Mesenchymal stem cell (in vitro differentiated cells and primary cell): ENCODE data around the gene DHDH.

ENCODE experiments used
- DNase-seq: peaks from one replicate; pipeline ENCODE4 v3.0.0-alpha.2; 2013
- H2AFZ ChIP-seq: one replicate; pipeline ENCODE4 v1.6.1; 2013; ENCODE audit warnings: low read depth, mild to moderate bottlenecking, control low read depth, inconsistent platforms, low read length, moderate library complexity
- H2AK5ac ChIP-seq: 2 replicates; pipeline ENCODE4 v1.6.1; 2013; ENCODE audit warnings: low read length, moderate library complexity, mild to moderate bottlenecking, inconsistent platforms; ENCODE audit not compliant: severe bottlenecking
- H2BK120ac ChIP-seq: one replicate; pipeline ENCODE4 v1.6.1; 2013; ENCODE audit warnings: low read depth, mild to moderate bottlenecking, inconsistent platforms, low read length, moderate library complexity
- H2BK12ac ChIP-seq, 2 experiments: one replicate each; pipeline ENCODE4 v1.6.1; 2013; ENCODE audit warnings: inconsistent platforms in 2 of 2, low read length in 2 of 2, mild to moderate bottlenecking in 2 of 2, moderate library complexity in 2 of 2, control low read depth in 1 of 2
- H2BK15ac ChIP-seq: one replicate; pipeline ENCODE4 v1.6.1; 2013; ENCODE audit warnings: mild to moderate bottlenecking, low read depth, inconsistent platforms; ENCODE audit not compliant: poor library complexity, severe bottlenecking
- H2BK5ac ChIP-seq: 2 replicates; pipeline ENCODE4 v1.6.1; 2013; ENCODE audit warnings: low read depth, mild to moderate bottlenecking, low read length, control low read depth, inconsistent platforms; ENCODE audit not compliant: poor library complexity, severe bottlenecking
- H3K14ac ChIP-seq, 2 experiments: one replicate each; pipeline ENCODE4 v1.6.1; 2013; ENCODE audit warnings: inconsistent platforms in 2 of 2, low read length in 2 of 2, control low read depth in 1 of 2, mild to moderate bottlenecking in 1 of 2, moderate library complexity in 1 of 2
- H3K18ac ChIP-seq, 2 experiments: one replicate each; pipeline ENCODE4 v1.6.1; 2013; ENCODE audit warnings: inconsistent platforms in 2 of 2, low read length in 2 of 2, control low read depth in 1 of 2, low read depth in 1 of 2, mild to moderate bottlenecking in 1 of 2
- H3K23ac ChIP-seq, 2 experiments: one replicate each; pipeline ENCODE4 v1.6.1; 2013; ENCODE audit warnings: inconsistent platforms in 2 of 2, low read length in 2 of 2, mild to moderate bottlenecking in 2 of 2, moderate library complexity in 2 of 2, control low read depth in 1 of 2
- H3K27ac ChIP-seq: 2 replicates; pipeline ENCODE4 v1.5.1; 2013; ENCODE audit warnings: mild to moderate bottlenecking, moderate library complexity, low read length, control low read depth, inconsistent platforms; ENCODE audit not compliant: poor library complexity, severe bottlenecking
- H3K27me3 ChIP-seq, 2 experiments: 2 replicates each; pipeline versions ENCODE4 v1.6.1 to v1.7.0; 2013; ENCODE audit warnings: low read length in 2 of 2, mild to moderate bottlenecking in 2 of 2, moderate library complexity in 2 of 2, control low read depth in 1 of 2, inconsistent platforms in 1 of 2; ENCODE audit not compliant: control insufficient read depth in 1 of 2, insufficient read depth in 1 of 2
- H3K36me3 ChIP-seq, 2 experiments: 2 replicates each; pipeline versions ENCODE4 v1.6.1 to v1.7.0; 2013; ENCODE audit warnings: low read length in 2 of 2, control low read depth in 1 of 2, inconsistent platforms in 1 of 2, low read depth in 1 of 2, mild to moderate bottlenecking in 1 of 2; ENCODE audit not compliant: insufficient read depth in 2 of 2, control insufficient read depth in 1 of 2
- H3K4ac ChIP-seq, 2 experiments: one replicate each; pipeline ENCODE4 v1.6.1; 2013; ENCODE audit warnings: inconsistent platforms in 2 of 2, low read length in 2 of 2, mild to moderate bottlenecking in 2 of 2, moderate library complexity in 2 of 2, control low read depth in 1 of 2, low read depth in 1 of 2
- H3K4me1 ChIP-seq: 2 replicates; pipeline ENCODE4 v1.6.1; 2013; ENCODE audit warnings: low read depth, low read length, control low read depth; ENCODE audit not compliant: control insufficient read depth, insufficient read depth
- H3K4me2 ChIP-seq: 2 replicates; pipeline ENCODE4 v1.6.1; 2013; ENCODE audit warnings: low read length, mild to moderate bottlenecking, inconsistent platforms; ENCODE audit not compliant: poor library complexity, severe bottlenecking
- H3K4me3 ChIP-seq, 2 experiments: 2 replicates each; pipeline versions ENCODE4 v1.5.1 to v1.7.0; 2013; ENCODE audit warnings: low read length in 2 of 2, mild to moderate bottlenecking in 2 of 2, control low read depth in 1 of 2, low read depth in 1 of 2; ENCODE audit not compliant: insufficient read depth in 1 of 2
- H3K79me1 ChIP-seq: replicated peaks from 2 replicates; pipeline ENCODE4 v1.6.1; 2013; ENCODE audit warnings: mild to moderate bottlenecking, control low read depth, low read length, inconsistent platforms; ENCODE audit not compliant: poor library complexity, severe bottlenecking
- H3K9ac ChIP-seq: 2 replicates; pipeline ENCODE4 v1.7.0; 2013; ENCODE audit warnings: mild to moderate bottlenecking, low read length, moderate library complexity
- H3K9me3 ChIP-seq: 2 replicates; pipeline ENCODE4 v1.7.0; 2013; ENCODE audit warnings: mild to moderate bottlenecking, low read length; ENCODE audit not compliant: control insufficient read depth
- H4K8ac ChIP-seq: one replicate; pipeline ENCODE4 v1.6.1; 2013; ENCODE audit warnings: inconsistent platforms, mild to moderate bottlenecking, low read length, moderate library complexity
- H4K91ac ChIP-seq: one replicate; pipeline ENCODE4 v1.6.1; 2013; ENCODE audit warnings: mild to moderate bottlenecking, low read length, inconsistent platforms
- WGBS: methylation state at CpG from one replicate; pipeline ENCODE4 v1.1.7; 2013; ENCODE audit warnings: mixed read lengths; 5-methylcytosine and 5-hydroxymethylcytosine counted together

The DHDH gene

DNA sequence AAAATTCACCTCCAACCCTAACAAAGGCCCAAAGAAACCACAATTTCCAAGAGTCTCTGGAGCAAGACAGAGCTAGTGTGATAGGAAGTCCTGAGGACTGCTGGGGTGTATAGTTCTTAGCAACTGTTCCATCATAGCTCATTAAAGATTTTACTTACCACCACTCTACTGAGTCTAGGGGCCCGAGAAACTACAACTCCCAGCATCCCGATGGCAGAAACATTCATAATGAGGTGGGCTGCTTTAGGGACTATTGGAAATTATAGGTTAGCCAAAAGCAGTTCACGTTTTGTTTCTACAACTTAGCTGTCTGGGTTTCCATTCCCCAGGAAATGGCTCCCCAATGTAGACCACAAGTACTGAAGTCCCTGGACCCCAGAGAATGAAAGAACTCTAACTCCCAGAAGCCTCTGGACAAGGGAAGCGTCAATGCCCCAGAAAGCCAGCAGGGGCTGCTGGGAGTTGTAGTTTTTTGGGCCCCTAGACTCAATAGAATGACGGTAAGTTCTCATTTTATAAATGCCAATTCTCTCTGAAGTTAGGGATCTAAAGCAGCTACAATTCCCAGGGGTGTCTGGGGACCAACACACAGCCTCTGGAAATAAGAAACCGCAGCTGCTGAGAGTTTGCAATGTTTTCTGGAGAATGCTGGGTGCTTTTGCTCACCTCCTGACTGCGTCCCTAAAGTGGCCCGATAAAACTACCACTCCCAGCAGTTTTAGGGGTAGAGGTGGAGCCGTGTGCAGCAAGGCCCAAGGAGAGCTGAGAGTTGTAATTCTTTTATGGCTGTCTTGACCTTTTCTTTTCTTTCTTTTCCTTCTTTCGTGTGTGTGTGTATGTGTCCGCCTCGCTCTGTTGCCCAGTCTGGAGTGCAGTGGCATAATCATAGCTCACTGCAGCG lies 42.7 kb downstream of the DHDH start:
- Histone ChIP-seq H4K91ac (no peak overlapping the region), H3K27me3 (no peaks in the 10 kb centered on the region), H2AK5ac (no peak overlapping the region), H3K4me3 (no peak overlapping the region), H2AFZ (no peak overlapping the region), H3K9ac (no peak overlapping the region), H2BK15ac (no peak overlapping the region), H3K36me3 (peaks cover 42 to 63% of the 10 kb centered on the region in 2 experiments), H2BK12ac (no peak overlapping the region), H3K14ac (no peak overlapping the region), H3K4me1 (peaks cover 11% of the 10 kb centered on the region), H3K23ac (no peak overlapping the region), H2BK120ac (no peak overlapping the region), H3K9me3 (no peaks in the 10 kb centered on the region), H2BK5ac (no peak overlapping the region), H3K4me2 (no peak overlapping the region), H3K27ac (no peak overlapping the region), H3K18ac (no peak overlapping the region), H4K8ac (no peak overlapping the region), H3K4ac (no peak overlapping the region), H3K79me1 (no peaks in the 10 kb centered on the region)
- 90% methylated on average over 11 of the region's 13 CpGs for WGBS
- DNase-seq = peak; percentile 50

DNA sequence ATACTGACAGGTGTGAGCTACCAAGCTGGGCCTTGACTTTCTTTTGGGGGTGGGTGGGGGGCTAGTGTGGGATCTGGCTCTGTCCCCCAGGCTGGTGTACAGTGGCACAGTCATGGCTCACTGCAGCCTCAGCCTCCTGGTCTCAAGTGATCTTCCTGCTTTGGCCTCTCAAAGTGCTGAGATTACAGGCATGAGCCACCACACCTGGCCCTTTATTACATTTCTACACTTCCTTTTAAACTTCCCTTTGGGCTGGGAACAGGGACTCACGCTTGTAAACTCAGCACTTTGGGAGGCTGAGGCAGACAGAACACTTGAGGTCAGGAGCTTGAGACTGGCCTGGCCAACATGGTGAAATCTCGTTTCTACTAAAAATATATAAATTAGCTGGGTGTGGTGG lies 43.6 kb downstream of the DHDH start:
- Histone ChIP-seq H2BK15ac (no peak overlapping the region), H3K23ac (no peak overlapping the region), H3K9me3 (no peaks in the 10 kb centered on the region), H2BK120ac (no peak overlapping the region), H2AFZ (no peak overlapping the region), H4K91ac (no peak overlapping the region), H3K18ac (no peak overlapping the region), H3K27ac (no peak overlapping the region), H2BK12ac (no peak overlapping the region), H3K4me2 (no peak overlapping the region), H2AK5ac (no peak overlapping the region), H3K4me3 (no peak overlapping the region), H3K27me3 (no peaks in the 10 kb centered on the region), H3K4me1 (peaks cover 11% of the 10 kb centered on the region), H3K36me3 (peaks cover 47 to 65% of the 10 kb centered on the region in 2 experiments), H3K79me1 (peaks cover 2% of the 10 kb centered on the region), H2BK5ac (no peak overlapping the region), H3K9ac (no peak overlapping the region), H3K14ac (no peak overlapping the region), H3K4ac (no peak overlapping the region), H4K8ac (no peak overlapping the region)
- 93% methylated on average over 2 of the region's 2 CpGs for WGBS
- no peak for DNase-seq

DNA sequence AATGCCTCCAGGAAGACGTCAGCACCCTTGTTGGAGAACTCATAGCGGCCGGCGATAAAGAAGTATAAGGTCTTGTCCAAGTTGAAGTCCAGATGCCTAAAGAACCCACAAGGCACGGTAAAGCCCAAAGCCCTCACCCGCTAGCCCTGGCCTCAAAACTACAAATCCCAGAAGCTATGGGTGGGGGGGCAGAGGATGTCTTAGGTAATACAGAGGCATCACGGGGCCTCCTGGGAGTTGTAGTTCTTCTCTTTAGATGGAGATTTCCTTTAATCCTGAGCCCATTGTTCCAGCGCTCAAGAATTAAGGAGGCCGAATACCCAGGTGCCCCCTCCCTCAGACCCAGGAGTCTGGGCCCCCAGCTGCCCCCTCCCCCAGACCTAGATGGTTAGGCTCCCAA lies 48.8 kb downstream of the DHDH start:
- Histone ChIP-seq H3K18ac (no peak overlapping the region), H2AFZ (no peak overlapping the region), H2BK120ac (no peak overlapping the region), H3K4ac (no peak overlapping the region), H2AK5ac (no peak overlapping the region), H3K4me3 (no peak overlapping the region), H3K27ac (no peak overlapping the region), H3K14ac (no peak overlapping the region), H2BK12ac (no peak overlapping the region), H3K4me1 (peaks cover 11% of the 10 kb centered on the region), H3K4me2 (no peak overlapping the region), H3K9me3 (no peaks in the 10 kb centered on the region), H2BK15ac (no peak overlapping the region), H3K79me1 (peaks cover 22% of the 10 kb centered on the region), H4K8ac (no peak overlapping the region), H3K27me3 (no peaks in the 10 kb centered on the region), H3K9ac (no peak overlapping the region), H4K91ac (no peak overlapping the region), H3K36me3 (peaks cover 58 to 77% of the 10 kb centered on the region in 2 experiments), H2BK5ac (no peak overlapping the region), H3K23ac (no peak overlapping the region)
- DNase-seq = no peak
- WGBS = 87% methylated on average over 8 of the region's 9 CpGs

DNA sequence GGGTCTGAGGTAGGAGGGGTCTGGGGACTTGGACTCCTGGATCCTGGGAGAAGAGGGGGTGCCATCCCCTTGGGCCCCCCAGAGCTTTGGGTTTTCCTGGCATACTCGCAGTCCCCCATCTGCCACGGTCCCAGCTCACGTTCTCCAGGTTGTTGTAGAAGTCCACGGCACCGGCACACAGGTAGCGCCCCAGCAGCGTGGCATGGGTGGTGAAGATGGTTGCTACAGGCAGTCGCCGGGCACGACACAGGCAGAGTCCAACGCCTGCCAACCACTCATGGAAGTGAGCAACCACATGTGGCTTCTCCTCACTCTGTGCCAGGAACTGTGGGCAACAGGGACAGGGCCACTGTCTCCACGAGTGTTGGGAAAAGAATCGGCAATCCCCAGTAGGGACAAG lies 52.2 kb downstream of the DHDH start:
- no peak overlapping the region for H2AK5ac ChIP-seq
- H3K4me3 ChIP-seq = no peak overlapping the region
- no peak overlapping the region for H4K8ac ChIP-seq
- H2BK120ac ChIP-seq = no peak overlapping the region
- no peak overlapping the region for H2BK12ac ChIP-seq
- H3K27ac ChIP-seq = no peak overlapping the region
- WGBS = 99% methylated on average over 13 of the region's 13 CpGs
- no peak overlapping the region for H4K91ac ChIP-seq
- H2BK5ac ChIP-seq = no peak overlapping the region
- H2BK15ac ChIP-seq = no peak overlapping the region
- H3K4me2 ChIP-seq = no peak overlapping the region
- H3K36me3 ChIP-seq = peaks cover 73 to 85% of the 10 kb centered on the region in 2 experiments
- peaks cover 4% of the 10 kb centered on the region for H3K4me1 ChIP-seq
- peaks cover 39% of the 10 kb centered on the region for H3K79me1 ChIP-seq
- H3K9me3 ChIP-seq = no peaks in the 10 kb centered on the region
- H3K18ac ChIP-seq = no peak overlapping the region
- no peak overlapping the region for H3K4ac ChIP-seq
- no peak overlapping the region for H3K9ac ChIP-seq
- H3K23ac ChIP-seq = no peak overlapping the region
- H2AFZ ChIP-seq = no peak overlapping the region
- no peak overlapping the region for H3K14ac ChIP-seq
- no peaks in the 10 kb centered on the region for H3K27me3 ChIP-seq
- no peak for DNase-seq
